GM19238 (cell line): ENCODE data around the gene ZC3H11A.
"Not testable (repeated sequence)": the region's sequence is repeated elsewhere in the genome, so short reads cannot be mapped to it uniquely, and the experiment has no call there.

Source experiments
- DNase-seq: peaks from one replicate; pipeline ENCODE4 v3.0.0; 2011; ENCODE audit warnings: low spot score; ENCODE audit not compliant: insufficient read length

The ZC3H11A gene

DNA sequence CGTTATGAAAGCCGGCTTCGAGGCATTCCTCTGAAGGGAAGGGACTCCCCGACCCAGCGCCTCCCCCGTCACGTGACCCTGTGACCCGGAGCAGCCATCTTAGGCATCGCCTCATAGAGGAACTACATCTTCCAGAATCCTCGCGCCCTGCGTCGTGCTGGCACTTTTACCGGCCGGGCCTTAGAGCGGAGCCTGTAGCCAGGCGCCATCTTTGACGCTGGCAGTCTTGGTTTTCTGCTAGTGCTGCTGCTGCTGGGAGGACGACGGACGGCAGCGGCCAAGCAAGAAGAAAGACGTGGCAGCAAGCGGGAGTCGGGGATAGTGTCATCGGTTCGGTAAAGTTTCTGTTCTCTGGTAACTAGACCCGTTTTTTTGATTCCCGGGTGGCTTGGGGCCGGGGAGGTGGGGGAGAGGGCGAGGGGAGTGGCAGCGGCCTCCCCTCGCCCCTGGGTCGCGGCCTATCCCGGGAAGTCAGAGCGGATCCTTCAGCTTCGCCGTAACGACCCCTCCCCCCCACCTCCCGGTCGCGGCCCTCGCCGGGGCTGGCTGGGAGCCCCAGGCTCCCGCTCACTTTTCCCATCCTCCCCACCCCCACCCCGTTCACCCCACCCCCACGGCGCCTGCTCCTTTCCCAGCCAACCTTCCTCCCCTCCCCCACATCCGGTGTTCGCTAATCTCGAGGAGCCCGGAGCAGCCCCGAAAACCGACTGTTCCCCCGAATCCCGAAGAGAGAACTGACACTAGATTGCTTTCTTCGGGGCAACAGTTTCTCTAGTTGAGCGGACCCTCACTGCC, at the start of gene ZC3H11A, which contains the start of gene ZBED6:
TSS of gene ZC3H11A (plus strand) at position 183 of the 795 bp plus-strand sequence. CDS start 21,448 bp downstream, outside the sequence.
TSS of gene ZBED6 (plus strand) at position 183 of the 795 bp plus-strand sequence. CDS start 1,900 bp downstream, outside the sequence.
- peak; percentile 92 for DNase-seq

DNA sequence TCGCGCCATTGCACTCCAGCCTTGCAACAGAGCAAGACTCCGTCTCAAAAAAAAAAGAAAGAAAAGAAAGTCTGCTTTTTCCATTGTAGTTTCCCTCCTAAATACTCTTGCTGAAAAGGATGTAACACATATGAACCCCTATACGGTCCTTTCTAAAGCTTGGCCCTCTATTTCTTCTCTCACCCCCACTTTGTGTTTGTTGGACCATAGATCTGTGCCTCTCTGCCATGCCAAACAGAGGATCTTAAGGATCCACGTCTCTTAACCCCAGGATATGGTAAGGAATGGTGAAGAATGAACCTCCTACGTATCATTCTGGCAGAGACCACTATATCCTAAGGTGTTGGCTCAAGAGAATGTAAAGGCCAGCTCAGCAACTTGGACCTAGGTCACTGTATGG, 49.1 kb upstream of the ZC3H11A start:
- no peak for DNase-seq

DNA sequence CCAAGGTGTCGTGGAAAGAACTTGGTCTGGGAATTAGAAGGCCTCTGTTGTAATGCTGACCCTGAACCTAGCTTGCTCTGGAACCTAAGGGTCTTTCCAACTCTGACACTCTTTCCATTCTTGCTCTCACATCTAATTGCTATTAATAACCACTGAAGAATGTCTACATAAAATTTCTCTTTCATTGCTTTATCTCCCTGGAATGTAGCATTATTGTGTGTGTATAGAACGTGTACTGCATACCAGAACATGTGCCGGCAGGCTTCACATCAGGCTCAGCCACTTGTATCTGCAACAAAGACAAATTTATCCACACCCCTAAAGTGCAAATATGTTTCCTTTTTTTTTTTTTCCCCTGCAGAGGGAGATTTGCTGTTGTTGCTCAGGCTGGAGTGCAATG, 44.4 kb upstream of the ZC3H11A start:
- DNase-seq = no peak

DNA sequence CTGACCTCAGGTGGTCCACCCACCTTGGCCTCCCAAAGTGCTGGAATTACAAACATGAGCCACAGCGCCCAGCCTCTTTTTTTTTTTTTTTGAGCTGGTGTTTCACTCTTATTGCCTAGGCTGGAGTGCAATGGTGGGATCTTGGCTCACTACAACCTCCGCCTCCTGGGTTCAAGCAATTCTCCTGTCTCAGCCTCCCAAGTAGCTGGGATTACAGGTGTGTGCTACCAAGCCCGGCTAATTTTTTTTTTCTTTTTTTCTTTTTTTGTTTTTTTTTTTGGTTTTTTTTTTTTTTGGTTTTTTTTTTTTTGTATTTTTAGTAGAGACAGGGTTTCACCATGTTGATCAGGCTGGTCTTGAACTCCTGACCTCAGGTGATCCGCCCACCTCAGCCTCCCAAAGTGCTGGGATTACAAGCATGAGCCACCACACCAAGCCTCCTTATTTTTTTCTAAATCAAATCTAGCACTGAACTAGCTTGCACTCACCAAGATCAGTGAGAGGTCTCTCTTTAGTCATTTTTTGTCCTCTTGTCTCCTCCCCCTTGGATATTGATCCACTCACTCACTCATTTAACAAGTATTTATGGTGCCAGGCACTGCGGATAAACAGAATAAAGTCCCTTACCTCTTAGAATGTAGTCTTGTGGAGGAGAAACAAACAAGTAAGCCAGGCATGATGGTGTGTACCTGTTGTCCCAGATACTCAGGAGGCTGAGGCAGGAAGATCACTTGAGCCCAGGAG, 43.6 kb upstream of the ZC3H11A start:
- not testable (repeated sequence) for DNase-seq

DNA sequence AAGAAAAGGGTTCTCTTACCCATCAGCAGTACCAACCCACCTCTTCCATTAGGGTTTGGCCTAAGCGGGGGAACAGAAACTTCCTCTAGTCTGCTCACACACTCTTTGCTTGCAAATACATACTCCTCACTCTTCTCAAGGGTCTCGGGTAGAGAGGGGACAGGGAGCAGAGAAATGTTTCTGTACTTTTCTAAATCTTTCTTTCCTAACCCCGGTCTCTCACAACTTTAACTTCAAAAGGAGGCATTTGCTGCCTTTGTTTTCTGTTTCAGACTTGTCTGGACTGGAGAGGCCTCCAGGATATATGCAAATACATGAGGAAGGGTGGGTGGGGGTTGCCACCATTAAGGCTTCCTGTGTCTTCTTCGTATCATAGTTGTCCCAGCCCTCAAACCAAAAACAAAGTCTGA, 41.0 kb upstream of the ZC3H11A start:
- DNase-seq = no peak

DNA sequence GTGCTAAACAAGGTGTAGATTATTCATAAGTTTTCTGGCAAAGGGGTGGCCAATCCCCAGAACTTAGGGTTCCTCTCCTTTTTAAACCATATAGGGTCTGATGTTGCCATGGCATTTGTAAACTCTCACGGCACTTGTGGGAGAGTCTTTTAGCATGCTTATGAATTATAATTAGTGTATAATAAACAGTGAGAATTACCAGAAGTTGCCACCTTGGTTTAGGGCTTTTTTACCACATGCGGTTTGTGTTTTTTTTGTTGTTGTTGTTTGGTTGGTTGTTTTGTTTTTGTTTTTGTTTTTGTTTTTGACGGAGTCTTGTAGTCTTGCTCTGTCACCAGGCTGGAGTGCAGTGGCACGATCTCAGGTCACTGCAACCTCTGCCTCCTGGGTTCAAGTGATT, 39.4 kb upstream of the ZC3H11A start:
- no peak for DNase-seq

DNA sequence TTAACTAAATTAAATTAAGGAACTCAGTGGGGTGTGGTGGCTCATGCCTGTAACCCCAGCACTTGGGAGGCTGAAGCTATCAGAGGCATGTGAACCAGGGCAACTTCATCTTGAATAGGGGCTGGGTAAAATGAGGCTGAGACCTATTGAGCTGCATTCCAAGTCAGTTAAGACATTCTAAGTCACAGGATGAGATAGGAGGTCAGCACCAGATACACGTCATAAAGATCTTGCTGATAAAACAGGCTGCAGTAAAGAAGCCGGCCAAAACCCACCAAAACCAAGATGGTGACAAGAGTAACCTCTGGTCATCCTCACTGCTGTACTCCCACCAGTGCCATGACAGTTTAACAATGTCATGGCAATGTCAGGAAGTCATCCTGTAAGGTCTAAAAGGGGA, 36.7 kb upstream of the ZC3H11A start:
- DNase-seq = not testable (repeated sequence)

DNA sequence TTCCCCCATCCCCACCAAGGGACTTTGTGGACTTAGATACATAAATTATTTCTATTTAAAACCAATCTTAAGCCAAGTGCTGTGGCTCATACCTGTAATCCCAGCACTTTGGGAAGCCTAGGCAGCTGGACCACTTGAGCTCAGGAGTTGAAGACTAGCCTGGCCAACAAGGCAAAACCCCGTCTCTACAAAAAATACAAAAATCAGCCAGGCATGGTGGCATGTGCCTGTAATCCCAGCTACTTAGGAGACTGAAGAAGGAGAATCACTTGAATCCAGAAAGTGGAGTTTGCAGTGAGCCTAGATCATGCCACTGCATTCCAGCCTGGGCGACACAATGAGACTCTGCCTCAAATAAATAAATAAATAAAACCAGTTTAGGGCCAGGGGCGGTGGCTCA, 34.9 kb upstream of the ZC3H11A start:
- no peak for DNase-seq

DNA sequence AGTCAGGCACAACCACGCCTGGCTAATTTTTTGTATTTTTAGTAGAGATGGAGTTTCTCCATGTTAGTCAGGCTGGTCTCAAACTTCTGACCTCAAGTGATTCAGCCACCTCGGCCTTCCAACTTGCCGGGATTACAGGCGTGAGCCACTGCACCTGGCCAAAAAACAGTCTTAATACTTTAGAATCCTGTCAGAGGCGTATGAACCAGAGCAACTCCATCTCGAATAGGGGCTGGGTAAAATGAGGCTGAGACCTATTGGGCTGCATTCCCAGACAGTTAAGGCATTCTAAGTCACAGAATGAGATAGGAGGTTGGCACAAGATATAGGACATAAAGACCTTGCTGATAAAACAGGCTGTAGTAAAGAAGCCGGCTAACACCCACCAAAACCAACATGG, 33.5 kb upstream of the ZC3H11A start:
- not testable (repeated sequence) for DNase-seq

DNA sequence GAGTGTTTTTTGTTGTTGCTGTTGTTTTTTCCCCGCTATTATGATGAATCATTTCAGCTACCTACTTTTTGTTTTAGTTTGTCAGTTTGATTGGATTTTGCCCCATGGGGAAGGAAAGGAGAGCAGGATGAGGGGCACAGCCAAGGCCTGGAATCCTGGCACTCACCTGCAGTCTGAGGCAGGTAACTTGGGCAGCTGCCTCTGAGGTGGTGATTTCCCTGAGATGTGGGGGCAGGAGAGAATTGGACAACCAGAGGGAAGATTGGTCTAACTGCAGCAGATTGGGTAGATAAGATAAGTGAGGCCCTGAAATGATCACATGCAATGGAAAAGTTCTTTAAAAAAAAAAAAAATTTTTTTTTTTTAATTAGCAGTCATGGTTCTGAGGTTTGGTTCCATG, 31.9 kb upstream of the ZC3H11A start:
- no peak for DNase-seq

DNA sequence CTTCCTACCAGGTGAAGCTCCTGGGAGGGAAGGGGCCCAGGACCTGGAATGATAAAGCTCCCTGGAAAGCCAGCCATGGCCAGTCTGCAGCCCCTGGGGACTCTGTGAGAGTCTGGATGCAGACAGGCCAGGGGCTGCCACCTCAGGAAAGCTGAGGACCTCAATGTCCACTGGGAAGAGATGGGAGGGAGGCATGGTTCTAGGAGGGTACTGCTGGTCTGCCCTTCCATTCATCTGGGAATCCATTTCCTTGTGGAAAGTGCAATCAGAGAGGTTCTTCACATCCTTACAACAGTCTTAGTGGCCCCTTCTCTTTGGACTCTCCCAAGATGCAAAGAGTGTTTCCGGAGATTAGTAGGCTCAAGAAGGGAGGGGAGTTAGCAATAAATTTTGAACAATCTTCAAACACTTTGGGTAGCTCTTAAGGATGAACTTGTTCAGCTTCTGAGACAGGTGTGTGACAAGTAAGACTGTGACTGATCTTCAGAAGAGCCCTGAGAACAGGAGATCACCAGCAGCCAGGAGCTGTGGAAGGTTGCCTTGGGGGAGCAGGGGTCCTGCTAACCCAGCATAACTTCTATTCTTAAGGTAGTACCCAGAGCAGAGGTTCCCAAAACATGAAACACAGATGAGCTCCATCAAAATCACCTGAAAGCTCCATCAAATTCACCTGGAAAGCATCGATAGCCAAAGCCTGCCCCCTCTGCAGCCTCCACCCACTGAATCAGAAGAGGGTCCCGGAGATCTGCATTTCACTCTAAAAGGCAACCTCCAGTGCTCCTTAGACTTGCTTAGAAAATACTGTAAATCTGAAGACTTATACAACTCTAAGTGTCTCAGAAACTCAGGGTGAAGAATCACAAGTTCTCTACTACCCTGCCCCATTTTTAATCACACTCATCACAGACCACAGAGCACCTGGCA, 31.1 kb upstream of the ZC3H11A start:
- no peak for DNase-seq

DNA sequence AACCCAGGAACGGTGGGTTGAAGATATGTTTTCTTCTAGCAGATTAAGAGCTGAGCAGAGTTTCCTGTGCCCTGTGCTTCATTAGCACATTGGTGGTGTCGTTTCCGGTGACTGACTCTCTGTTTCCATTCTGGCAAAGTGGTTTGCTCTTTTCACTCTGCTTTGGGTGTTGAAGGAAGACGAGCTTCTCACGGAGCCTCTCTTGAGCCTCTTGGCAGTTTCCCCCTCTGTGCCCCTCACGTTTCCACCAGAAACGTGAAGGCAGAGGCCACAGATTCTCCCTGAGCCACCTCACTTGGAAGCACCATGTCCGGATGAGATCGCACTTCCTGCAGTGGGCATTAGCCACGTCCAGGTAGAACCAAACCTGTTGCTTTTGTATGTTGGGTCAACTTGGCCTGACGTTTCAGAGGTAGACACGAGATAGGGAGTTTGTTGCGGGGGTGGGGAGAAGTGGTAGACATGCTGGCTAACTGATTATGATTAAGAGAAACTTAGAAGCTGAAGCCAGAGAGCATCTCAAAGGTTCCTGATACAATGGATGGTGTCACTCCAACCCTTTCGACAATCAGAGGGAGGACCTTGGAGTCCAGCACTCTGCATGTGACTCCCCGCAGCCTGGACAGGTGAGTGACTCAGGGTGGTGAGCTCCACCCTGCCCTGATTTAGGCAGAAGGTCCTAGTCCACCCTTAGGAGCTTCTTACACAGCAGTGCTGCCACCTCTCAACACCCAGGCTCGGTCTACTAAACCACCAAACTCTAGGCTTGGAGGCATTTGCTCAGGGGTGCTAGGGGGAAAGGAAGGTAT, 30.2 kb upstream of the ZC3H11A start, which contains the start of gene LAX1:
TSS of gene LAX1 (plus strand) at position 155 of the 809 bp plus-strand sequence. CDS start at position 538, 383 bp downstream.
- DNase-seq = peak; percentile 34

DNA sequence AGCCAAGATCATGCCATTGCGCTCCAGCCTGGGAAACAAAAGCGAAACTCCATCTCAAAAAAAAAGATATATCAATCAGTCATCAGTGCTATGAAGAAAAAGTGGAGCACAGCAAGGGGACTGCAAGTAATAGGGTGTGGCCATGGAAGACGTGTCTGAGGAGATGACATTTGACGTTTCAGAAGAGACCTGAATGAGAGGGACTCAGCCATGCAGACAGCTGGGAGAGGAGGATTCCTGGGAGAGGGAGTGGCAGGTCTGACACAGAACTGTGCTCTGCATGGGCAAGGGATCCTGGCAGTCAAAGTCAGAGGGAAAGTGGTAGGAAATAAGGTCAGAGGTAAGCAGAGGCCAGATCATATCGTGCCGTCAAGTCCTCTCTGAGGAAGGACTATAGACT, 27.2 kb upstream of the ZC3H11A start:
- DNase-seq = no peak

DNA sequence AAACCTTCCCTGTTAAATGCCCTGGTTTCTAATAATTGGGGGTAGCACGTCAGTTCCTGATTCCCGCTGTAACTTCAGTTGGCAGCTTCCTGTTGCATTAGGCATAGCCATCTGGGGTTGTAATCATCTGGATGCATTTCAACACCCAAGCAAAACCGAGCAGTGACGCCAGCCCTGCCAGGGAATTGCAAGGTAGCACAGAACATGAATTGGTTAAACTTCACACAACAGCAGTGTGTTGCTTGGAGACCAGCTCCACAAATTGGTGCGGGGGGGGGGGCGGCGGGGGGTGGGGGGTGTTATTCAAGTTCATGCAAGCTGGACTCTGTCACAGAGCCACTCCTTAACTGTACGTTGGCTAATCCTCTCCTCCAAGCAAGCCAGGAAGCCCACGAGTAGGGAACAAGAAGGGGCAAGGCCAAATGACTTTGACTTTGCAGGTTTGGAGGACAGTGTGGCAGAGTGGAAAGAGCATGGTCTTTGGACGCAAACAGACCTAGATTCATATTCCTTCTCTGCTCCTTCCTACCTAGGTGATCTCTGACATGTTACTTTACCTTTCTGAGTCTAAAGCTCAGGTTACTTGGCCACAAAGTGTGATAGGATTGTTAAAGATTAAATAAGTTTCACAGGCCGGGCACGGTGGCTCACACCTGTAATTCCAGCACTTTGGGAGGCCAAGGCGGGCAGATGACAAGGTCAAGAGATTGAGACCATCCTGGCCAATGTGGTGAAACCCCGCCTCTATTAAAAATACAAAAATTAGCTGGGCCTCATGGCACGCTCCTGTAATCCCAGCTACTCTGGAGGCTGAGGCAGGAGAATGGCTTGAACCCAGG, 25.7 kb upstream of the ZC3H11A start:
- no peak for DNase-seq

DNA sequence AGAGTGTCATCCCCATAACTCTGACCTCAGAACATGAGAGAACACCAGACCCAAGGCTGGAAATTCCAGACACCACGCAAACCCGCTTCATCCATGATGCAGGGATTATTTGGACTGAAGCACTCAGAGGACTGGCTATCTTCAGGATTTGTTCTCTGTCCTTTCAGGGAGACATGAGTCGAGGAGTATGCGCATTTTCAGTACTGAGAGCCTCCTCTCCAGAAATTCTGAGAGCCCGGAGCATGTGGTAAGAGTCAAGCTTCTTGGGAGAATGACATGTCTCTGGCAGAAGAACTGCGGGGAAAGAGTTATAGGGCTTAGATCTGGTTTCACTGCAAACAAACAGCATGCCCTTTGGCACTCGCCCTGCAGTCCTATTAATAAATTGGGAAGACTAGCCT, 23.5 kb upstream of the ZC3H11A start:
- DNase-seq = no peak

DNA sequence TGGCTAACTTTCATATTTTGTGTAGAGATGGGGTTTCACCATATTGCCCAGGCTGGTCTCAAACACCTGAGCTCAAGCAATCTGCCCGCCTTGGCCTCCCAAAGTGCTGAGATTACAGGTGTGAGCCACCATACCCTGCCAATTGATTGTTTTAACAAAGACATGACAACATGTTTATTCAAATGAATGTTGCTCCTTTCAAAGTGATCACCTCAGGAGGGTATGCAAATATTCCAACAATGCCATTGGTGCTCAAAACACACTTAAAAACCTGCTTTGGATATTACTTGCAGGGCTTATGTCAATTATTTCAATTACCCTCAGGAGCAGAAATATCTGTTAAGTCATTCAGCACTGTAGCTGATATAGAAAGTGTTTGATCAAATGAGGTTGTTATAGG, 22.6 kb upstream of the ZC3H11A start:
- DNase-seq = no peak

DNA sequence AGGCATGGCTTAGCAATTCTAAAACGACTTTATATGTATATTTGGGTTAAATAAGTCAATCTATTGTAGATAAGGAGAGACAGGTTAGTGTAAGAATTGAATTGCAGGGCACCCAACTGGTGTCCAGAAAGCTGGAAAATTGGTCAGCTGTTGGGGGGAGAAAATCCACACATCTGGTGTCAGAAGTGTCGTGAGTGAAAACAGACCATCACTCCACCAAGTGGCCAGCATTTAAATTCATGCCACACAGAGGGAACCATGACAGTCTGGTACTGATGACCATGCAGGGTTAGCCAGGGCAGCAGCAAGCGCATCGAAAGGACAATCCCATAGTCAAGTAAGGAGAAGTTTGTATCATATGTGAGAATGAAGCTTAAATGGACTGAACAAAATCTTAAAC, 18.8 kb upstream of the ZC3H11A start:
- DNase-seq = no peak

DNA sequence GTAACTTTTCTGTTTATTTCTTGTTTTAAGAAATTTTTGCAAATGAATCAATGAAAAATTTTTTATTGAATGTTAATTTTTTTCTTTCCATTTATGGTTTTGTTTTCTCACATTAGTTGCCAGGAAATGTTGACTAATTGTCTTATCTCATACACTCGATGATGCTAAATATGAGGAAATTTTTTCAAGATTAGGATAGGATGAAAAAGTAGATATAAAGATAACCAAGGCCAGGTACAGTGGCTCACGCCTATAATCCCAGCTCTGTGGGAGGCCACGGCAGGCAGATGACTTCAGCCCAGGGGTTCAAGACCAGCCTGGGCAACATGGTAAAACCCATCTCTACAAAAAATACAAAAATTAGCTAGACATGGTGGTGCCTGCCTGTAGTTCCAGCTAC, 17.8 kb upstream of the ZC3H11A start:
- DNase-seq = no peak

DNA sequence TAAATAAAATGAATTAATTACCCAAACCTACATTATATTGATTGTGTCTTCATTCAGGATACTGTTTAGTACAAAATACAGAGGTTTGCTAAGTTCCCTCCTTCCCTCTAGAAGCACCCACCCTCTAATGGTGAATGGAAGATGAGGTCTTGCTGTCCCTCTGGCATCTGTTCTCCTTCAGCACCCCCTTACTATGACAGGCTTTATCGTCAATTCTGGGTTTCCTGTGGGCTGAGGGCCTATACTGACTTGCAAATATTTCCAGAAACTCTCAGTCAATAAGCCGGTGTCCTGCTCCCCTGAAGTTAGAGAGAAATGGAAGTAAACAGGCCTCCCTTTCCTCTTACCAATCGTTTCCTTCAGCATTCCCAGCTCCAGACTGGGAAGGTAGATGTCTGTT, 17.3 kb upstream of the ZC3H11A start:
- DNase-seq = no peak

DNA sequence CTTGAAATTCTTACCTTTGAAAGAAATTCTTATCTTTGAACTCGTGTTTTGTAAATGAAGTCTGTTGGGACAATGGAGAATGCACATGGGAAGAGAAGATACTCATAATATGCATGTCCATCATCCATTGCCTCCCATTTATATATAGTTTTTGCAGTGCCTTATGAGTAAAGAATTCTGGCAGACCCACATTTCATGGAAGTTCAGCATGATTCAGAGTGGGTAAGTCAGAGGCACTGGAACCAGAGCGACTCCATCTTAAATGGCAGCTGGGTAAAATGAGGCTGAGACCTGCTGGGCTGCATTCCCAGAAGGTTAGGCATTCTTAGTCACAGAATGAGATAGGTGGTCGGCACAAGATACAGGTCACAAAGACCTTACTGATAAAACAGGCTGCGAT, 16.6 kb upstream of the ZC3H11A start:
- no peak for DNase-seq
